NAMALWA (cell line): ENCODE measurements around the gene BTBD6.

Source experiments
- DNase-seq: peaks from one replicate; pipeline ENCODE4 v3.0.0-alpha.2; 2015; ENCODE audit warnings: low spot score

The BTBD6 gene

DNA sequence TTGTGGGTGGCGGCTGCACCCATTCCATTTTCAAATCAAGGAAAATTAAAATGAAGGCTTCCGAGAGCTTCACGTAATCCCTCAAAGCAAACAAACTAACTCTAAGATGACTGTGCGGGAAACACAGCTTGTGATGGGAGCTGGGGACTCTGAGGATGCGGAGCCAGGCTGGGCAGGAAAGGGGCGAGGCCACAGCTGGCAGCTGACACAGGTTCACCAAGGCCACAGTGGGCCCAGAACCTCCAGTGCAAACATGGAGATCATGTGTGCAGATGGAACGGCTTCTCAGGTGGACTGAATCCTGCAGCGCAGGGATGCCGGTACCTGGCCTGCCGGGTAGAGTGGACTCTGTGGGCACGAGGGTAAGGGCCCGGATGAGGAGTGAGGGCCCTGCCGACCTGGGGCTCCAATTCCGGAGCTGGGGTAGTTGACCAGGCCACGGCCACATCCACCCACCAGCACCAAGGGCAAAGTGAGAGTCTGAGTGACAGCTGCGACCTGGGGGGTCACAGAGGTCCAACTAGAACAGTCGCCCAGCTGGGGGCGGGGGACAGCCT is 19.2 kb upstream of the BTBD6 start:
- DNase-seq = no peak

DNA sequence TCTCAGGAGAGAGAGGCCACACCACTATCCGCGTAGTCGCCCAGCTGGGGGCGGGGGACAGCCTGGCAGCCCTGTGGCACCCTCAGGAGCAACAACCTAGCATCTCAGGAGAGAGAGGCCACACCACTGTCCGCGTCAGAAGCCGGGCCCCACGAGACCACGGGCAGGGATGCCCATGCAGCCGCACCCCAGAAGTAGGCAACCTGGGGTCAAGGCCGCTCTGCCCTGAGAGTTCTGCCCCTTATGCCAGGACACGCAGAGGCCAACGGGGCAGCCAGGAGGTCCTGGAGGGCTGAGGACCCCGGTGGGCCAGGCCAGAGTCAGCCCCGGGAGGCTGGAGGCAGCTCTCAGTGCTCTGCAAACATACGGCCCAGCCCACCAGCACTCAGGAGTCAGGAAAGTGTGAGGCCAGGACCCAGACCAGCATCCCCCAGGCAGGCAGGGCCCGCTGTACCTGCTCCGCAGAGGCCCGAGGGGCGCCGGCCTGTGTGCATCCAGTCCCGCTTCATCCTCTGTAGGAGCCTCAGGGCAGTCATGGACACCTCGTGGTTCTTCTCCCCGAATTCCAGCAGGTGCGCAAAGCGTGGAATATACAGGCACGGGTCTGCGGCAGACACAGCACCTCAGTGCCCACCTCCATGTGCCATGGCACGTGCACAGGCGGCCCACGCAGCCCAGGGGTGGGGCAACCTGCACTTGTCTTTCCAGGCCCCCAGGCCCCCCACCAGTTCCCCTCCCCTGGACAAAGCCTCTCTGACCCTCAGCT is 7.3 kb upstream of the BTBD6 start:
- no peak for DNase-seq

DNA sequence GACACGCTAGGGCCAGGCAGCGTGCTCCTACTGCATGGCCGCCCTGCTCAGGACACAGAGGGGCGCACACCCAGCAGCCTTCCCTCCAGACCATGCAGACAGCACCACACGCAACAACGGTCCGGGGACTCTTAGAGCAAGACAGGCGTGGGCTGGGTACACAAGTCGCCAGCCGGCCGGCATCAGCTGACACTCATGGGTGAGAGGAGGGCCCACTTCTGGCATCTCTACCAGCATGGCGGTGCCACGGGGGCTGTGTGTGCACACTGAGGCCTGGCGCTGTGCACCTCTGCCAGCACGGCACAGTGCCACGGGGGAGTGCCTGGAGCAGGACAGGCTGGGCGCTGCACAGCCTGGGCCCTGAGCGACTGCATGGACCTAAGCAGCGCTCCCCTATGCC is 6.7 kb upstream of the BTBD6 start:
- no peak for DNase-seq

DNA sequence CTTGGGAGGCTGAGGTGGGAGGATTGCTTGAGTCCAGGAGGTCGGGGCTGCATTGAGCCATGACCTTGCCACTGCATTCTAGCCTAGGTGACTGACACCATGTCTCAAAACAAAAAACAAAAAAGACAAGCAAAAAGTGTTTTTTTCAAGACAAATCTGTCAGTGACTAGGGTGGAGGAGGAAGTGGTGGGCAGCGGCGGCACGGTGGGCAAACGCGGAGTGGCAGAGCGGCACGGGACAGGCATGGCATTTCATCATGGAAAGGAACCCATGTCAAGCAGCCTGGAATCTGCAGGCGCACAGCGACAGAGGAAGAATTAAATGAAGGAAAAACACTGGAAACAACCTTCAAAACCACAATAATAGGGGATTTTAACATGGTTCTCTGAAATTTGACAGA is 4.0 kb upstream of the BTBD6 start:
- no peak for DNase-seq

DNA sequence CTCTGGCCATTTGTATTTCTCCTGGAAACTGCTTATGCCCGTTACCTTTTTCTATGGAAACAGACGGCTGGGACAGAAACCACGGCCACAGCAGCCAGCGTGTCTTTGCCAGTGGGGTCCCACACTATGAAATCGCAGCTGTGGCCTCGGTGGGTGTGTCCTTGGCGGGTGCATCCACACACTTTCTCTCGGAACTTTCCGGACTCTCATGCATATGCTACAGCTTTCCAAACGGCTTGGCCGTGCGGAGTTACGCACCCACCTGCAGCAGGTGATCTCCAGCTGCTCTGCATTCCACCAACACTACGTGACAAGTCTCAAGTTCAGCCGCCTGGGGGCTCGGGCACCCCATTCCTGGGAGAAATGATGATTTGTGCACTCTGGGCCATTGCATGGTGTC is 1.3 kb upstream of the BTBD6 start:
- DNase-seq = no peak

DNA sequence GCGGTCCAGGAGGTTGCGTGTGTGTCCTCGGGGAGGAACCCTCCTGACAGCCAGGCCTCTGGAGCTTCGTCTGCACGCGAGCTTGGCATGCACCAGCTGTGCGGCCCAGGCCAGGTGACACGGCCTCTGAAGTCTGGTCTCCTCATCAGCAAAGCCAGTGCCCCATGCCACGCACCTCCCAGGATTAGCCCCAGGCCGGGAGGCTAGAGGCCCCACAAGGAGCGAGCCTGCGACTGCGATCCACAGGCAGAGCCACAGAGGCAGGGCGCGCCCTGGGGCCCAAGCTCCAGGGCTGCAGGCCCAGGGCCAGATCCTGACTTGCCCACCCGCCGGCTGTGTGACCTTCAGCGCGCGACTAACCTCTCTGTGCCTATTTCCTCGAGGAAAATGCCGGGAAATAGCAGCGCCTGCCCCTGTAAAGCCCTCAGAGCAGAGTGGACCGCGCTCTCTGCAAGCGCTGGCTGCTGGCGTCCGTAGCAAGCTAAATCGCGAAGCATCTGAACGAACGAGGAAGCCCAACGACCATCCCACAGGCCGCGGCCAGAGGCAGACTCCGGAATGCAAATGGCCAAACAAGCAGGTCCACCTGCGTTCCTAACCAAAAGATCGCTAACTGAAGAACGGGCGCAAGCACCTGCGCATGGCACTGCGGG is 492 bp upstream of the BTBD6 start:
- DNase-seq = no peak

DNA sequence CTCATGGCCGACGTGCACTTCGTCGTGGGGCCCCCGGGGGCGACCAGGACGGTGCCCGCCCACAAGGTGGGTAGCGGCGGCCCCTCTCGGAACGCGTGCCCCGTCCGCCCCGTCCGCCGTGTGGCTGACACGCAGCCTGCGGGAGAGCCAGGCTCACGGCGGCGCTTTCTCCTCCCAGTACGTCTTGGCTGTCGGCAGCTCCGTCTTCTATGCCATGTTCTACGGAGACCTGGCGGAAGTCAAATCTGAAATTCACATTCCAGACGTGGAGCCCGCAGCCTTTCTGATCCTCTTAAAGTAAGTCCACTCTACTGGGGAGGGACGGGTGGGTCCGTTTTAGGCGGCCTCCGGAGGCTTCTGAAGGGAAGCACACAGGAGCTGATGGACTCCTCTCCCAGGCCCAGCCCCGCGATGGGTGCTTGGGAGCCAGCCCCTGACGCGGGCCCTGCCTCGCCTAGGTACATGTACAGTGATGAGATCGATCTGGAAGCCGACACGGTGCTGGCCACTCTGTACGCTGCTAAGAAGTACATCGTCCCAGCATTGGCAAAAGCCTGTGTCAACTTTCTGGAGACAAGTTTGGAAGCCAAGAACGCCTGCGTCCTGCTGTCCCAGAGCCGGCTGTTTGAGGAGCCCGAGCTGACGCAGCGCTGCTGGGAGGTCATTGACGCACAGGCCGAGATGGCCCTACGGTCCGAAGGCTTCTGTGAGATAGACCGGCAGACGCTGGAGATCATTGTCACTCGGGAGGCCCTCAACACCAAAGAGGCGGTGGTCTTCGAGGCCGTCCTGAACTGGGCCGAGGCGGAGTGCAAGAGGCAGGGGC is 1.1 kb downstream of the BTBD6 start:
- DNase-seq = no peak

DNA sequence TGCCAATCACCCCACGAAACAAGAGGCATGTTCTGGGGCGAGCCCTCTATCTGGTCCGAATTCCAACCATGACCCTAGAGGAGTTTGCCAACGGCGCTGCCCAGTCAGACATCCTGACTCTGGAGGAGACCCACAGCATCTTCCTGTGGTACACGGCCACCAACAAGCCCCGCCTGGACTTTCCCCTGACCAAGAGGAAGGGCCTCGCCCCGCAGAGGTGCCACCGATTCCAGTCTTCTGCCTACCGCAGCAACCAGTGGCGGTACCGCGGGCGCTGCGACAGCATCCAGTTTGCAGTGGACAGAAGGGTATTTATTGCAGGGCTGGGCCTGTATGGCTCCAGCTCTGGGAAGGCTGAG is 1.7 kb downstream of the BTBD6 start:
- DNase-seq = no peak

DNA sequence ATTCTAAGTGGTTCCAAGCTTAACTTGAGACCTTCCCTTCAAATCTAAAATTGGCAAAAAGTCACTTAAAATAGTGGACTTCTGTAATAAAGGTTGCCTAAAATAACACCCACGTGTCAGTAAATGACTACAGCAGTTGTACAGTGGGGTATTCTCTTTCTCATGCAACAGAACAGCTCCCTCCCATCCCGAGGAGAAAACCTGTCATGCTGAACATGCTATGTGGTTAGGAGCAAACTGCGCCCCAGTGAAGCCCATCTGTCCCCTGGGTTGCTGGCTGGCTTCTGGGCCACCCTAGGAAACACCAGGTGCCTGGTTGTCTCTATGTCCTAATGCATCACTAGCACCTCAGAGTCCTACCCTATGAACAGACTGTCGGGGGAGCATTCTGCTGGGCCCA is 2.7 kb downstream of the BTBD6 start:
- DNase-seq = peak; percentile 26

DNA sequence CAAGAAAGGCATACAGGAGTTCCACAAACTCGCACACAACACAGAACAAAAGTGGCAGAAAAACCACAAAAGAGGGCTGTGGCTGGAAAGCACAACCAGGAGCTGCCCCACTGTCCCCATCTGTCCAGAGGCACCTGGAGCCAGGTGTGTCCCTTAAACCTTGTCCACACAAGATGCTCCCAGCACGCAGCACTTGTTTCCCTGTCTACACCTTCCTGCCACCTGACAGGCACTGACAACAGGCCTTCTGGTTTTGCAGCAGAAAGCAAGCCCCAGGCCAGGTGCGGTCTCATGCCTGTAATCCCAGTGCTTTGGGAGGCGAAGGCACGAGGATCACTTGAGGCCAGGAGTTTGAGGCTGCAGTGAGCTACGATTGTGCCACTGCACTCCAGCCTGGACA is 3.6 kb downstream of the BTBD6 start:
- DNase-seq = no peak

DNA sequence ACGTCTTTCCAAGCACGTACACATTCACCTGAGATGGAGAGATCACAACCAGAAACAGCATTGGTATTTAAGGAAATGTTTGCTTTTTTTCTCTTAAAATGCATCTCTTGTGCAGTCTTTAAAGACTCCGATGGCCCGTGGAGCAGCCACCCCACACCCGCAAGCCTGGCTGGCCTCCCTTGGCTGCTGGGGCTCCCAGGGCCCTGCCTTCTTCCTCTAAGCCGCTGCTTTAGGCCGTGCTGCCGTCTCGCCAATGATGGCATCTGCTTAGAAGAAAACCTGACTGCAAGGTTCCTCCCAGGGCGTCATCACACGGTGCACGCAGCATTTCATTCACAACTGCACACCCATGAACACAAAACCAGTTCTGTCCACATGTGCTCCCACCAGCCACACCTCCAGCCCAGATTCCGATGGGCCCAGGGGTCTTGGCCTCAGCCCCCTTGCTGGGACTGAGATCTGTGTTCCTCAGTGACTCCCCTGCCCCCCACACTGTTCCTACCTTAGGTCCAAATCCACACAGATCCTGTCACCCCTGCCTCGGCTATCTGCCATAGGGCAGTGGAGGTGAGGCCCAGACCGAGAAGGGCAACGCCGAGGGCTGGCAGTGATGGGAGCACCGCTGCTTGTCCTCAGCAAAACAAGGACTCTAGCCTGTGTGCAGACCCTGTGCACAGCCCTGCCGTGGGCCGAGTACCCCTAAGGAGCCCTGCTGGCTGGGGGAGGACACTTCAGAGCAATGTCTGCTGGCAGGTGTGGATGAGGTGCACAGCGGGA is 4.4 kb downstream of the BTBD6 start:
- DNase-seq = no peak

DNA sequence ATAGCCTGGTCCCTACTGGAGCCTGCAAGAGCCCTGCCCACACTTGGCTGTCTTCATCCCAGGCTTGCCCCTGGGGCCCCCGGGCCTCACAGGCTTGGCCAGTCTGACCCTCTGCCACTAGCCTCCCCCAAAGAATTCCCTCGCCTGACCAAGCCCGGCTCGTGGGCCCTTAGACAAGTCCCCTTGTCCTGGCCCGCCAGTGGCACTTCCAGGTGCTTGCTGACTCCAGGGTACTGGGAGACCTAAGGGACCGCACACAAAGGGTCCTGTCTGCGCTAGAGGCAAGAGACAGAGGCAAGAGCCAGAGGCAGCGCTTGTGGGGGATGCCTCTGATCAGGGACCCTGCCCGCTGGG is 5.0 kb downstream of the BTBD6 start:
- DNase-seq = no peak

DNA sequence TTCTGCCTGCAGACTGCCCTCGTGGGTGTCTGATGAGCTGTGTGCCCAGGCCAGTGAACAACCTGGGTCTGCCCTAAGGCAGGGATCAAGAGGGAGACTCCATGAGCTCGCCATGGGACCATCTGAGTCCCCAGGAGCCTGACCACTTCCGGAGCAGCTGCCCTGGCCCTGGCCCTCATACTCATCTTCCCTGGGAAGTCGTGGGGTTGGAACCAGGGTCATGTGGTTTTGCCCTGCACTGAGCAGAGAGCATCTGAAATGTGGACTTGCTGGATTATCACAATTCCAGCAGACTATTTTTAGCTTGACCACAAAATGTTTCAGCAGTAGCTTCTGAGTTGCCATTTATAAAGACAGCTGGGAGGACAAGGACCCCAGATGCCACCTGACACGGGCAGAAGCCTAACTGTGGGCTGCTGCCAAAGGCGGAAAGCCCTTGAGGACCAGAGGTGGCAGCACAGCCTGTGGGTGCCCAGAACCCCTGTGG is 6.7 kb downstream of the BTBD6 start:
- DNase-seq = no peak

DNA sequence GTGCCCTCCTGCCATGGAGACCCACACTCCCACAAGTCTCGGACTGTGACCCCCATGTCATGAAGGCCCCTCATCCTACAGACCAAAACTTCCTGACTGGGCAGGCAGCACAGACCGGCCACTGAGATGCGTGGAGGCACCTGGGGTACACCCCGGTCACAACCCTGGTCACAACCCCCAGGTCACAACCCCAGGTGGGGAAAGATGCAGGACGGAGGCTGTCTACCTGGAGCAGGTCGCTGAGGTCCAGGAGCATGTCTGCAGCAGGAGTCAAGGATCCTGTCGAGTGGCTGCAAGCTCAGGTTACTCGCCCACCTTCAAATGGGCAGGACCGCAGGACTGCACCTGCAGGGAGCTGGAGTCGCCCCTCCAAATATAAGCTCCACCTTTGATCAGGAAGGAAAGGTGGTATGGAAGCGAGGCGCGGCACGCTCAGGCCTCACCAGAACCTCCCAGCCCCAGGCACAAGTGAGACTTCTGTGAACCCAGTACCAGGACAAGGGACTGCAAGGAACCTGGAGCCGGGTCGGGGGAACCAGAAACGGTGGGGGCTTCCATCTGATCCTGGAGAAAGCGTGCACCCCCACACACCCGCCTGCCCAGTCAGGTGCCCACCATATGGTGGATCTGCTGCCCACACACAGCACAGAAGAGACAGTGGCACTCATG is 8.1 kb downstream of the BTBD6 start:
- DNase-seq = no peak

DNA sequence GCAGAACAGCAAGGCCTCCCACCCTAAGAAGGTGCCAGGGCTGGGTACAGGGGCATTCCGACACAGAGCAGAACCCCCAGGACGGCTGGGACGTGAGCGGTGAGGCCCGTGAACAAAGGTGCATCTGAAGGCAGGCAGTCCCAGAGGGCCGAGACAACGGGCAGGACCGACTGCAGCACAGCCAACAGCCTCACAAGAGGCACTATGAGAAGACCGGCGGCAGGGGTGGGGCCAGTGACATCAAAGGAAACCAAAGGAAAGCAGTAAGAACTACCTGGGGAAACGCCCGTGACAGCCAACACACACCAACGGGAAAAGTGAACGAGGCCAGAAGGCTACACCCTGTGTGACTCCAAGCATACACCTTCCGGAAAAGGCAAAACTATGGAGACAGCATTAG is 9.1 kb downstream of the BTBD6 start:
- DNase-seq = no peak

DNA sequence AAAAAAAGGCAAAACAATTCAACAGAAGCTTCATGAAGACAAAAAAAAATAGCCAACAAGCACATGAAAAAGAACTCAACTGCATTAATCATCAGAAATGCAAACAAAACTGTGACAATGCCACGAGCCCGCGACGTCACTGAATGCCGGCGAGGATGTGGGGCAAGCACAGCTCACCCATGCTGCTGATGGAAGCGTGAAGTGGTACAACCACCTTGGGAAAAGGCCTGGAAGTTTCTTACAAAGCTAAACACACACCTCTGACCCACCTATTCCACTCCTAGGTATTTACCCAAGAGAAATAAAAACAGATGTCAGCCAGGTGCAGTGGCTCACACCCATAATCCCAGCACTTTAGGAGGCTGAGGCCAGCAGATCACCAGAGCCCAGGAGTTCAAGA is 10.5 kb downstream of the BTBD6 start:
- no peak for DNase-seq

DNA sequence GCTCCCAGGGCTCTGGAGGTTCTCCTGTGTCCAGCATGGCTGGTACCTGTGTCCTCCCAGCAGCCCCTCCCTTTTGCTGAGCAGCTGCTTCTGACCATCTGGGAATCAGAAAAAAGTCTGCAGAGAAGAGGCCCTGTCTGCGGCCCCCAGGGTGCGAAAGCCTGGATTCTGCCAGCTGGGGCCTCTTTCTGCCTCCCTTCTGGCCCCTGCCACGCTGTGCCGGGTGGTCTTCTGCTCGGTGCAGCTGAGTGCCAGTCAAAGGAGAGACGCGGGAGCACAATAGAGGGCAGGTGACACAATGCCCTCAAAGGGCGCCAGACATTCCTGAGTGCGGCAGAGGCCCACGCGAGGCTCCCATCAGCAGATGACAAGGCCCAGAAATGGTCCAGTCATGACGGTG is 12.6 kb downstream of the BTBD6 start:
- no peak for DNase-seq

DNA sequence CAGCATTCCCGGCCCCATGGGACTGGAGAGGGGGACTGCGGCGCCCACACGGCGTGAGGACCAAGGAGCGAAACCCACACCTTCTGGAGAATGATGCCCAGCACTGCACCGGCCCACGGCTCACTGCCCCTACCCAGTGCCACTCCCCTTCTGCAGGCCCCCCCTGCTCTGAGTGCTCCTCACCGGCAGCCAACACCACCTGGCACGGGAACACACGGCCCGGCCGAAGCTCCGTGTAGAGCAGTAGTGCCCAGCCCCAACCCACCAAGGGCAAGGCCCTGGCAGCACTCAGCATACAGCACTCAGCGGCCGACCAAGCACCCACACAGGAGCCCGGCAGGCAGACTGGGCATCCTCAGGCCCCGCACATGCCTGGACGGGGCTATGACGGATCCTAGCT is 13.4 kb downstream of the BTBD6 start:
- DNase-seq = no peak

DNA sequence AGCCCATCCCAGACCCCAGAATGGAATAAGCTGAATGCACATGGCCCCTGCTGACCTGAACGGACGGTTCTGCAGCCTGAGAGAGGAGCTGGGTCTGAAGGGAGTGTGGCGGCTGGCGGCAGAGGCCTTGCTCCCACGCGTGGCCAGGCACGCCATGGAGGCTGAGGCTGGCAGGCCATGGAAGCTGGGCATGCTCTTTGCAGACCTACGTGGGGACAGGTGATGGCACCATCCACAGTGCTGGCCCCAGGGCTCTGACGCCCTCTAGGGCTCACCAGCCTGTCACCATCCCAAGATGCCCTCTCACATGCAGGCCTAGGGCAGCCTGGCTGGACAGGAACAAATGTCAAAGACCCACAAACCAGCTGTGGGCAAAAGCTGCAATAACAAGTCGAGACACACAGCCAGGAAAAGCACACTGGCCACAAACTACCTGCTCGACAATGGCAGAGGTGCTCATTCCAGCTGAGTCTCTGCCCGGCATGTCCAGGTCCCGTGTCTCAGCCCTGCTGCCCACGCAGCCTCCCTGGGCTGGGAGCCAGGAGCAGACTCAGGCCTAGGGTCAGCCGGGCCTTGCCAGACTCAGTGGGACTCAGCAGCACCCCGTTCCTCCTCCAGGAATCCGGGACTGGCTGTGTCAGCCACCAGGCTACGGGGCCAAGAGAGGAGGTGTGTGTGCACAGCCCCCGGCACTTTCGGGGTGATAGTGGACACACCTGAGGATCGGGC is 19.7 kb downstream of the BTBD6 start:
- no peak for DNase-seq

DNA sequence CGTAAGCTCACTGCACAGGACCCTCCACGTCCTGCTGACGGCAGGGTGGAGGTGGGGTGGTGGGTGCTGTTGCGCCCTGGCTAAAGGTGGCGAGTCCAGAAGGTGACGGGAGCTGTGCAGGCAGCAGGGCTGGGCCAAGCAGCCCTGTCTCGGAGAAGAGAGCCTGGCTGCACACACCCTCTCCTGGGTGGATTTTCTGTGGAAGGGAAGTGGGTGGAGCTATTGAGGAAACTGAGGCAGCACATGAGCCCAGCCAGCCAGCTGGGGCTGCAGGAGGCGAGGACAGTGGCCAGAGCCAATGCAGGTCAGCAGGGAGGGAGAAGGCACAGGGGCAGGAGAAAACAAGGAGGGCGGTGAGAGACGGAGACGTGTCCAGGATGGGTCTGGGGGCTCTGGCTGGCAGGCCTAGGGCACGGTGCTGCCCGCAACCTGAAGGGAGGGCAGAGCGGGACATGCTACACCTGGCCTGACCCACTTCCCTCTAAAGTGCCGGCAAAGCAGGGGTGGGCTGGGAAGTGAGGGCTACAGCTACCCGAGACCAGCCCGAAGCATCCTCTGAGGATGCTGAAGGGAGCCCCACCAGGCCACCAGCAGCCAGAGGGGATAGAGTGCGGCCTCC is 20.5 kb downstream of the BTBD6 start:
- DNase-seq = no peak
